ENCODE measurements around the gene MED13. TPM values are rescaled to one million over a fixed set of nuclear protein-coding genes. Genes with fewer than 3 reads are reported as not detected.

MED13 gene
- total RNA-seq, 4 donors from 2014 or later = 34.5 to 64.9 (median 52.0) TPM

GRCh38 chr17:62109924-62110323 lies 44.8 kb upstream of the MED13 start:
- Histone ChIP-seq H3K9me3 (peaks cover 0 to 13% (median 0%) of the 10 kb centered on the region in 3 donors), H3K4me3 (no peak overlapping the region), H3K27ac (no peak overlapping the region), H3K4me1 (no peaks in the 10 kb centered on the region), H3K27me3 (peaks cover 6% of the 10 kb centered on the region), H3K36me3 (no peaks in the 10 kb centered on the region)
- 77 to 89% methylated on average over 4 of the region's 4 CpGs for WGBS, 2 donors (ENCODE audit: low coverage in 1 of 2)
- TF ChIP-seq EP300 (IDR thresholded peaks at IDR 0.05) (no peak), CTCF (IDR thresholded peaks at IDR 0.05) (no peak), POLR2A (IDR thresholded peaks at IDR 0.05) (no peak), POLR2AphosphoS5 (IDR thresholded peaks at IDR 0.05) (no peak)
- no peak for ATAC-seq

- Histone ChIP-seq H3K4me1 (no peaks in the 10 kb centered on the region), H3K4me3 (no peak overlapping the region), H3K27me3 (peaks cover 6% of the 10 kb centered on the region), H3K27ac (no peak overlapping the region), H3K36me3 (no peaks in the 10 kb centered on the region), H3K9me3 (peaks cover 0 to 9% (median 0%) of the 10 kb centered on the region in 3 donors)
- no peak for ATAC-seq
- WGBS, 2 donors (ENCODE audit: low coverage in 1 of 2) = no CpG with 5 or more reads among the region's 2 CpGs
- TF ChIP-seq POLR2AphosphoS5 (IDR thresholded peaks at IDR 0.05) = no peak
- no peak for TF ChIP-seq EP300 (IDR thresholded peaks at IDR 0.05)
- no peak for TF ChIP-seq CTCF (IDR thresholded peaks at IDR 0.05)
Observed at GRCh38 chr17:62109378-62109902, 44.4 kb upstream of the MED13 start.

GRCh38 chr17:62105861-62106260 lies 40.8 kb upstream of the MED13 start:
- H3K36me3 ChIP-seq = no peaks in the 10 kb centered on the region
- H3K9me3 ChIP-seq = no peaks in the 10 kb centered on the region
- H3K27ac ChIP-seq = no peak overlapping the region
- no peak for TF ChIP-seq POLR2A (IDR thresholded peaks at IDR 0.05)
- TF ChIP-seq POLR2AphosphoS5 (IDR thresholded peaks at IDR 0.05) = no peak
- TF ChIP-seq EP300 (IDR thresholded peaks at IDR 0.05) = no peak
- no peak for TF ChIP-seq CTCF (IDR thresholded peaks at IDR 0.05)
- no peaks in the 10 kb centered on the region for H3K27me3 ChIP-seq
- no peak overlapping the region for H3K4me3 ChIP-seq
- 100% methylated on average over 1 of the region's 1 CpG for WGBS, 2 donors (ENCODE audit: low coverage in 1 of 2)
- ATAC-seq = no peak
- H3K4me1 ChIP-seq = no peaks in the 10 kb centered on the region

- H3K36me3 ChIP-seq = no peaks in the 10 kb centered on the region
- H3K4me1 ChIP-seq = no peaks in the 10 kb centered on the region
- H3K27ac ChIP-seq = no peak overlapping the region
- H3K4me3 ChIP-seq = no peak overlapping the region
- no peaks in the 10 kb centered on the region for H3K9me3 ChIP-seq
- no peak for ATAC-seq
- H3K27me3 ChIP-seq = no peaks in the 10 kb centered on the region
- TF ChIP-seq POLR2AphosphoS5 (IDR thresholded peaks at IDR 0.05) (no peak), CTCF (IDR thresholded peaks at IDR 0.05) (no peak), EP300 (IDR thresholded peaks at IDR 0.05) (no peak), POLR2A (IDR thresholded peaks at IDR 0.05) (no peak)
- 64 to 86% methylated on average over 2 to 3 of the region's 3 CpGs for WGBS, 2 donors (ENCODE audit: low coverage in 1 of 2)
Observed at GRCh38 chr17:62105357-62105756, 40.3 kb upstream of the MED13 start.

GRCh38 chr17:62101515-62101914 lies 36.4 kb upstream of the MED13 start:
- Histone ChIP-seq H3K27ac (no peak overlapping the region), H3K27me3 (no peaks in the 10 kb centered on the region), H3K9me3 (no peaks in the 10 kb centered on the region), H3K4me1 (no peaks in the 10 kb centered on the region), H3K4me3 (no peak overlapping the region), H3K36me3 (no peaks in the 10 kb centered on the region)
- 84% methylated on average over 3 to 4 of the region's 4 CpGs for WGBS, 2 donors (ENCODE audit: low coverage in 1 of 2)
- TF ChIP-seq CTCF (IDR thresholded peaks at IDR 0.05) (no peak), POLR2A (IDR thresholded peaks at IDR 0.05) (no peak), EP300 (IDR thresholded peaks at IDR 0.05) (no peak), POLR2AphosphoS5 (IDR thresholded peaks at IDR 0.05) (no peak)
- no peak for ATAC-seq

All from gastroesophageal sphincter (tissue), 4 donors.